Activated naive CD8-positive, alpha-beta T cell treated with anti-CD3 and anti-CD28 coated beads, Interleukin-2, amount 50 U/mL, for 24 hours (primary cell): ENCODE results near the gene HIC2.
A peak's percentile ranks its signal among the peaks of the same experiment; 100 is the strongest.
"Not testable (repeated sequence)": the region's sequence is repeated elsewhere in the genome, so short reads cannot be mapped to it uniquely, and the experiment has no call there.

Source experiments
- ATAC-seq: fragments of 150-1000 bp; cut with Tn5 transposase; one replicate; pipeline ENCODE4 v1.10.0; 2021
- DNase-seq: peaks from one replicate; pipeline ENCODE4 v3.0.0; 2021
- H3K27ac Mint-ChIP-seq: one replicate; pipeline ENCODE4 v1.8.0; 2021; ENCODE audit warnings: mild to moderate bottlenecking, mixed read lengths
- H3K27me3 Mint-ChIP-seq: one replicate; pipeline ENCODE4 v1.8.0; 2021; ENCODE audit warnings: mixed read lengths
- H3K36me3 Mint-ChIP-seq: one replicate; pipeline ENCODE4 v1.8.0; 2021; ENCODE audit warnings: low read depth, mixed read lengths
- H3K4me1 Mint-ChIP-seq: one replicate; pipeline ENCODE4 v1.8.0; 2021; ENCODE audit warnings: mixed read lengths
- H3K4me3 Mint-ChIP-seq: one replicate; pipeline ENCODE4 v1.8.0; 2021; ENCODE audit warnings: mild to moderate bottlenecking, moderate library complexity, mixed read lengths
- H3K9me3 Mint-ChIP-seq: one replicate; pipeline ENCODE4 v1.8.0; 2021; ENCODE audit warnings: mixed read lengths

The HIC2 gene

DNA sequence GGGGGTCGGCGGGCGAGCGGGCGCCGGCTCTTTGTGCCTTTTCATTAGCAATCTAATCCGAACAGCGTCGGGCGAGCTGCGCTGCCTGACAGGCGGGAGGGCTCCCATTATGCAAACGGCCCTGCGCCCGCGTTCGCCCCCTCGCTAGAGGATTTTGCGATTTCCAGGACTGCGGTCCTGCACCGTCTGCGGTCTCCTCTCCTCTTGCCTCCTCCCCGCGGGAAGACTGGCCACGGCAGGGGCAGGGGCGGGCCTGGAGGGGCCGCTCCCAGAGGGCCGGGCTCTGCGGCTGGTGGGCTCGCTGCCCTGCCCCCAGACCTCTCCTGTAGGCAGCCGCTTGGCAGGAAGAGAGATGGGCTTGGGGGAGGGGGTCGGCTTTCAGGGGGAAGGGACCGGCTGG is 682 bp downstream of the HIC2 start:
- not testable (repeated sequence) for H3K4me1 Mint-ChIP-seq, H3K9me3 Mint-ChIP-seq, H3K27me3 Mint-ChIP-seq, H3K27ac Mint-ChIP-seq, H3K36me3 Mint-ChIP-seq
- peak; percentile 20 for DNase-seq
- peak; percentile 29 for ATAC-seq
- peak overlapping the region; percentile 24 for H3K4me3 Mint-ChIP-seq

DNA sequence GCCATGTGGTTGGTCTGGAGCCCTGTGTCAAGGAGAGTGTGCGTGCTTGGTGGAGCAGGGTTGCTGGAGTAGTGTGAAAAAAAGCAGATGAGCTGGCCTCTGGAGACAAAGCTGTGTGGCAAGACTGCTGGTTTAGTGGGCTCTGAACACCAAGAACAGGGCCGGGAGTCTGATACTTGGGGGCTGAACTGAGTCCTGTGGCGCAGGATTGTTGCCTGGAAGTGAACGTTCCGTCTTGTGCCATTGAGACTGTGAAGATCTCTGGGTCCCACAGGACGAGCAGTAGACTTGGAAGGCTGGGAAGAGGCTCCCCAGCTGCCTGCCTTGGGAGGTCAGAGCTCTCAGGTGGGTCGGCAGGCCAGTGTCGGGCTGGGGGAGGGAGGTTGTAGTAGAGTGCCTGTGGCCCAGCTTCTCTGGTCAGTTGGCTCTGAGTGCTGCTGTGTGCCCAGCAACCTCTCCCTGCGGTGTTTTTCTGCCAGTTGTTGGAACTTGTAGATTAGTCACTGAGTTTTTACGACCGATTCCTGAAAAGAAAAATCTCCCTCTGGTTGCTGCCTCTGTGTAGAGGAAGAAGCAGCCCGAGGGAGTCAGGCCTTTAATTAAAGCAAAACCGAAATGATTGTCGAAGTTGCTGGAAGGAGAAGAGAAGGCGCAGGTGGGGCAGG is 1.9 kb downstream of the HIC2 start:
- H3K4me3 Mint-ChIP-seq, H3K9me3 Mint-ChIP-seq, DNase-seq, H3K27ac Mint-ChIP-seq, H3K36me3 Mint-ChIP-seq, ATAC-seq, H3K27me3 Mint-ChIP-seq, H3K4me1 Mint-ChIP-seq: not testable (repeated sequence)

DNA sequence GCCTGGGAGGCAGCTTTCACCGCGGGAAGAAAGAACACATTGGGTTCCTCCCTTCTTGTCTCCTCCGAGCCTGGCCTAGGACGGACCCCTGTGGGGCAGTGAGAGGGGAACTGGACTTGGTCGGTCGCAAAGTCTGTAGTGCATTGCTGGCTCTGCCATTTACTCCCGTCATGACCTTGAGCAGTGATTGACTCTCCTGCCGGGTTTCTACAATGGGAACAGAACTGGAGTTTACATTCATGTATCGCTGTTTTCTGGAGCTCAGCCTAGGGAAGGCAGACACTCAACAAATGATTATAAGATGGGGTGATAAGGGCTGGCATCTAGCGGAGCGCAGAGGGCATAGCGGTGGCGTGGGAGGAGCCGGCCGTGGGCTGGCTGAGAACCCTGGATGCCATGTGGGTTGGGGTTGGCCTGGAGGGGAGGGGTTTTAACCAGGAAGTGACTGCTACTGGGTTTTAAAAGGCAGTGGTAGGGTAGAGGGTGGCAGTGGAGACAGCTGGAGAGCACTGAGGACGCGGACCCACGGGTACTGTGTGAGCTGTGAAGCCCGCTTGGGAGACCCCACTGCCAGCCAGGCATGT is 3.1 kb downstream of the HIC2 start:
- DNase-seq, H3K27ac Mint-ChIP-seq, H3K9me3 Mint-ChIP-seq, H3K4me3 Mint-ChIP-seq, H3K4me1 Mint-ChIP-seq, H3K27me3 Mint-ChIP-seq, H3K36me3 Mint-ChIP-seq: not testable (repeated sequence)
- peak; percentile 62 for ATAC-seq

DNA sequence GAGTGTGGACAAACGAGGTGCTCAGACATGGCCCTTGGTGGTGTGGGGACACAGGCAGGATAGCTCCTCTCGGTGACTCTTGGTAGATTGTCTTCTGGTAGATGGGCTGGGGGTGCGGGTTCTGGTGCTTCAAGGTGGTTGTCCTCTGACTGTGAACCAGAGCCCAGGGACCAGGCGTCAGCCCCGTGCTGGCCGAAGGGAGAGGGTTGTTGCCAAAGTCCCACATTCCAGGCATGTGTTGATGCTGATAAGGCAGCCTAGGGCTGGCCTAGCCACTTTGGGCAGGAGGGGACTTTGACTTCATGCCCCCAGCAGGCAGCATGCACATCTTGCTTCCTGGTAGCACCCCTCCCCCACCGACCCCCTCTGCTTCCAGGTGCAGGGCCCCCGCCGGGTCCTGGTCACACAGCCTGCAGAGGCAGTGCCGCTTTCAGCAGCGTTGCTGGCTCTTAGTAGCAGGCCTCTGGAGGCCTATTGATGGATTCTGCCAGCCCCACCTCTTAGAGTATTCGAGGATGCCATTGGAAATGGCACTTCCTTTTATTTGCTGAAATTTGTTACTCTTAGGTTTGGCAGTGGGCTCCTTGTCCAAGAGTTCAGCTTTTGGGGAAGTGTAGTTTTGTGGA is 7.0 kb downstream of the HIC2 start:
- H3K4me1 Mint-ChIP-seq, H3K27me3 Mint-ChIP-seq, H3K4me3 Mint-ChIP-seq, H3K9me3 Mint-ChIP-seq, DNase-seq, ATAC-seq, H3K27ac Mint-ChIP-seq, H3K36me3 Mint-ChIP-seq: not testable (repeated sequence)

DNA sequence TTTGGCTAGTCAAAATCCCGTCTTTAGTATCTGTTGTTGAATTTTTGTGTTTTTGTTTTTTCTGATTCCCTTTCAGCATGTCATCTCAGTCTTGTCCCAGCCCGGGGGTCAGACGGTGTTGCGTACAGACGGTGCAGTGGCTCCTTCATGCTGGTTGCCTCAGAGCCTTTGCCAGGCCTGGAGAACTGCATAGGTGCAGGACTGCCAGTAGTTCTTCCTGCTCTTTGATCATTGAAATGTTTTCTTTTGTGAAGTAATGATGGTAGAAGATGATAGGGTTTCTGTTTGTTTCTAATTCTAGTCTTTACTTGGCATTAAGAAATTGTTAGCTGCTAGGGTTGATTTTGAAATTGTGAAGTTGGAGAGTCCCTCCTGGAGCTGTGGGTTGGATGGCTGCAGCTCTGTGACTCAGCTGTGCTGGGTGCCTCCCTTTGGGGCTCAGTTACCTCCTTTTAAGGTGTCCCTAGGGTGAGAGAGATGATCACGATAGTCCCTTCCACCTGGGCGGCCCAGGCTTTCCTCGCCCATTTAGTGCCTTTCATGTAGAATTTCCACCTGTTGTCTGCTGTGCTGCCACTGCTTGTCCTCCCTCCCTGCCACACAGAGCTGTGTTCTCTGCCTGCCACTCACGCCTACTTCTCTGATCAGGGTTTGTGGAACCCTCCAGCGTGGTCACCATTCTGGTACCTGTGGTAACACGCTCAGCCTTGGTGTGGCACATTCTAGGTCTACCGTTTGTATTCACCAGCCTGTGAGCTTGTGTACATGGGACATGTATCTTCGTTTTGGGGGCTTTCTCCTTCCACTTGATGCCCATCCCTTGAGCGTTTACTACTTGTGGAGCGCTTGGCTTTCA is 17.4 kb downstream of the HIC2 start:
- DNase-seq, result not testable (repeated sequence)

DNA sequence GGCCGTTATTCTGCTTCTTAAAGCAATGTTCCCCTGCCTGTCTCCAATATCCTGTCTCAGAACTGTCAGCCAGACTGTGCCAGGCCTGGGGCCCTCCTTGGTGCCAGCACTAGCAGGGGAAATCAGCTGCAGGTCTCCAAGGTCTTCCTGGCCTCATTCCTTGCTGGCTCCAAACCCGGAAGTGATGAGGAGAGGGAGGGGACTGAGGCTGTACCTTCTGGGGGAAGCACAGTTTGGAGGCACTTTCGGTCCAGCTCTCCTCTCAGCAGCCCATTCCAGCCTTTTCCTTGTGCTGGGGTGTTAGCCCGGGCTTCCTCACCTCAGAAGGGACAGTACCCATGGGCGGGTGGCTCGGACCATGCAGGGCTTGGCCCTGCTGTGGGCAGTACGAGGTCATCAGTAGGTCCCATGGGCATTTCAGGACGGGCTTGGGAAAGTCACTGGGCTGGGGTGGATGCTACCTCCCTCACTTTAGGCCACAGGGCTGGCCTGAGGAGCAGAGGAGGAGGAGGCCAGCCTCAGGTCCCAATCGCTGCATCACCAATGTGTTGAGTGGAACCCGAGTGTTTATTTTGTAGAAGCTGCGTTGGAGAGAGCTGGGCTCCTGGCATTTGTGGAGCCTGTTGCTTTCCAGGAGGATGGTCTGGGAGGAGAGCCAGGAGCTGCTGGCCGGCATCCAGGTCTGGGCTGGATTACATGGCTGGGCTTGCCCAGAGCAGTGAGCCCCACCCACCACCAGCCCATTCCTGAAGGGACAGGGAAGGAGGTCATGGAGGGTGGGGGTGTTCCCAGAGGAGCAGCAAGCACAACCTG is 19.0 kb downstream of the HIC2 start:
- not testable (repeated sequence) for H3K27ac Mint-ChIP-seq, H3K4me3 Mint-ChIP-seq

More for the DNA sequence above, 17.4 kb downstream of the HIC2 start:
- H3K36me3 Mint-ChIP-seq, H3K27me3 Mint-ChIP-seq, H3K4me1 Mint-ChIP-seq, H3K9me3 Mint-ChIP-seq, H3K4me3 Mint-ChIP-seq, H3K27ac Mint-ChIP-seq: not testable (repeated sequence)
- peak; percentile 93 for ATAC-seq

DNA sequence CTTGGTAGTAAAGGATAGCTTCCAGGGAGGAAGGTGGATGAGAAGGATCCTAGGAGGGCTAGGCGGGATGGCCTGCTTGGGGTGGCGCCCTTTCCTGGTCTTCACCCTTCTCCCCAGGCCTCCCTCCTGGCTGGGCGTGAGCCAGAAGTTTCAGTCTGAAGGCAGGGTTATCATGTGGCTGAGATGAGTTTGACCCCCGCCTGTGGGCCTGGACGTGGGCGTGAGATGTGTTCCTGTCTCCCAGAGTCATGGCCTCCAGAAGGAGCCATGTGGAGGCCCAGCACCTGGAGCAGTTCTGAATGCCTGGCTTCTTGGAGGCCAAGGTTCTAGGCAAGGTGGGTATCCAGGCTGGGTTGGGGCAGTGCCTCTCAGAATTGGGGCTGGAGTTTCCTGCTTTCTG is 20.8 kb downstream of the HIC2 start:
- not testable (repeated sequence) for H3K9me3 Mint-ChIP-seq, H3K4me3 Mint-ChIP-seq, H3K36me3 Mint-ChIP-seq, H3K27me3 Mint-ChIP-seq, ATAC-seq, DNase-seq, H3K27ac Mint-ChIP-seq, H3K4me1 Mint-ChIP-seq

More for the DNA sequence above, 19.0 kb downstream of the HIC2 start:
- not testable (repeated sequence) for ATAC-seq, H3K36me3 Mint-ChIP-seq, H3K9me3 Mint-ChIP-seq, H3K27me3 Mint-ChIP-seq, H3K4me1 Mint-ChIP-seq, DNase-seq

DNA sequence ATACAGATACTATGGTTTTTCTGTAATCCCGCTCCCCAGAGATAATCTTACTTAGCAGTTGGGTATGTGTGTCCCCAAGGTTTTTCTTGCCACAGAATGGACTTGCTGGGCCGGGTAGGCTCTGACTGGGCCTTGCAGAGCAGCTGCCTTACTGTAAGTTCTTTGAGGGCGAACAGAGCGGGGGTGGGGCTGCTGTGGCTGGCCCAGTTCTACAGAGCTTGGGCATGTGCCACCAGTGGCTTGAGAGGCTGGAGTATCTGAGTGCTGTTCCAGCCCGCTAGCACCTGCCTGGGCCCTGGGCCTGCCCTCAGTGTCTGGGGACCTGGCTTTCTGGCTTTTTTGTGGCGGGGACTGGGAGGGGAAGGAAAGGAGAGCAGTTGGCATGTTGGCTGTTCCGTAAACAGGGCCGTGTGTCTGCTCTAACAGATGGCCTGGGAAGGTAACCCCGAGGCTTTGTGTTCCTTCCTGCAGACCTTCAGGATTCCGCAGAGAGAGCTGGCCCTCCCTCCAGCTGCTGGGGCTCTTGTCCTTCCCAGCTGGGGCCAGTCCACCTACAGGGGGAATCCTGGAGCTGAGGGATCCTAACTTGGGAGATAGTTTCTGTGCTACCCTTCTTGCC is 23.0 kb downstream of the HIC2 start:
- not testable (repeated sequence) for ATAC-seq, H3K9me3 Mint-ChIP-seq, H3K27ac Mint-ChIP-seq

DNA sequence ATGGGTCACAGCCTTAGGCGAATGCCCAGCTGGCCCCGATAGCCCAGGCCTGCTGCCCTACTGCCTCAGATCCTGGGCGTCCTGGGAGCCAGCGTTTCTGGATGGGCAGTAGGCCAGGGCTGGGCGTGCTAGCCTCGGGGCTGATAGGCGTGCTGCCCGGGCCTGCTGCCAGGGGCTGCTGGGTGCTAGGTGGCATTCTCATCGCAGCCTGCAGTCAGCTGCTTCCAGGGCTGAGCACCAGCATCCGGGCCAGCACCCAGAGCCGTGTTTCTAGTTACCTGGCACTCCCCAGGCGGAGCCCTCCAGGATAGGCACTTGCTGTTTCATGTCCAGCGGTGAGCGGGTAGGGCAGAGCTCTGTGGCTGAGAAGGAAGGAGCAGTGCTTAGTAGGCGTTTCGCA is 23.5 kb downstream of the HIC2 start:
- not testable (repeated sequence) for DNase-seq, H3K4me1 Mint-ChIP-seq, ATAC-seq, H3K27me3 Mint-ChIP-seq, H3K27ac Mint-ChIP-seq, H3K36me3 Mint-ChIP-seq, H3K4me3 Mint-ChIP-seq, H3K9me3 Mint-ChIP-seq

More for the DNA sequence above, 23.0 kb downstream of the HIC2 start:
- DNase-seq, H3K4me1 Mint-ChIP-seq, H3K27me3 Mint-ChIP-seq, H3K4me3 Mint-ChIP-seq, H3K36me3 Mint-ChIP-seq: not testable (repeated sequence)

DNA sequence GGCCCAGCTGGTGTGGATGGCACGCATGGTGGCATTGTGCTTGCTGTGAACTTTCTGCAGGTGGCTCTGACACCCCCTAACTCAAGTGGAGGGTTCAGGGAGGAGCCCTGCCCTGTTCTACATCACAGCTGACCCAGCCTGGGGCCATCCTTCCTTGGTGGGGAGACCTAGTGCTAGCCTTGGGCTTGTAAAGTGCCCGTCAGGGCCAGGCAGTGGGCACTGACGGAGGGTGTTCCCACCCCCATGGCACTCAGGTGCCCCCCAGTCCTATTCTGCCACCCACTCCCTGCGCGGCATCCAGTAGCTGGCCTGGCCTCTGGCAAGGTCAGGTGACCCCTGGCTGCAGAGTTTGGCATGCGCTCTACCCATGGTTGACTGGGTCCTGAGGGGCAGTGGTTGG is 24.0 kb downstream of the HIC2 start:
- H3K36me3 Mint-ChIP-seq, DNase-seq, H3K9me3 Mint-ChIP-seq, H3K27me3 Mint-ChIP-seq, H3K27ac Mint-ChIP-seq, H3K4me1 Mint-ChIP-seq, ATAC-seq, H3K4me3 Mint-ChIP-seq: not testable (repeated sequence)

DNA sequence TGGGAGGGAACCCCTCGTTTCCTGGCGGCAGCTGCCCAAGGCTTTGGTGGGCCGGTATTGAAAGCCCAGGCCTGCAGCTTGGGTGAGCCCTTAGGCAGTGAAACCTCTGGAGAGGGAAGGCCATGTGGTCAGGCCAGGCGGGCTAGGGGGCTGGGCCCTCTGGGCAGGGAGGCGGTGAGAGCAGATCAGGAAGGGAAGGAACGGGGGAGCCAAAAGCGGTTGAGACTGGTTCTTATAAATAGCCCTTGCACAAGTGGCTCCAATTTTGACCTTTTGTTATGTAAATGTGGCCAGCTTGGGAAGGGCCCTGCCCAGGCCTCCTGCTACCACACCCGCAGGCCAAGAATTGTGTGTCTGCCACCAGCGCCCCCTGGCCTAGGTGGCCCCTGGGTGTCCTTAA is 25.0 kb downstream of the HIC2 start:
- ATAC-seq, DNase-seq, H3K9me3 Mint-ChIP-seq, H3K4me3 Mint-ChIP-seq, H3K27me3 Mint-ChIP-seq, H3K27ac Mint-ChIP-seq, H3K36me3 Mint-ChIP-seq, H3K4me1 Mint-ChIP-seq: not testable (repeated sequence)

DNA sequence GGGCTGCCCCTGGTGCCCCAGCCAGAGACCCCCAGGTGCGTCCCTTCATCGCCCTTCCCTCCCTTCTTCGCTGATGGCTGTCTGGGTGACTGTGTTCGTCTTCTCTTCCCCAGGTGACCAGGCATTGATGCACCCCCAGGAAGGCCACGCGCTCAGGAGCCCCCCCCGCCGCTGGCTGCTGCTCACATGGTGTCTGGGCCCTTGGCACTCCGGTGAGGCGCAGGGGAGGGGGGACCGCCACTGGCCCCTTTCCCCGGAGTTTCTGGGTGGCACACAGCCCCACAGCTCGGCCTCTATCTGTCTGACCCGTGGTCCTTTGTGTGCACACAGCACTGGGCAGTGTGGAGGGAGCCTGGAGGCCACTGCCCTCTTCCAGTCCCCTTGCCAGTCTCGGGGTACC is 25.5 kb downstream of the HIC2 start:
- H3K9me3 Mint-ChIP-seq, DNase-seq, ATAC-seq, H3K27me3 Mint-ChIP-seq, H3K36me3 Mint-ChIP-seq, H3K4me3 Mint-ChIP-seq, H3K4me1 Mint-ChIP-seq, H3K27ac Mint-ChIP-seq: not testable (repeated sequence)

DNA sequence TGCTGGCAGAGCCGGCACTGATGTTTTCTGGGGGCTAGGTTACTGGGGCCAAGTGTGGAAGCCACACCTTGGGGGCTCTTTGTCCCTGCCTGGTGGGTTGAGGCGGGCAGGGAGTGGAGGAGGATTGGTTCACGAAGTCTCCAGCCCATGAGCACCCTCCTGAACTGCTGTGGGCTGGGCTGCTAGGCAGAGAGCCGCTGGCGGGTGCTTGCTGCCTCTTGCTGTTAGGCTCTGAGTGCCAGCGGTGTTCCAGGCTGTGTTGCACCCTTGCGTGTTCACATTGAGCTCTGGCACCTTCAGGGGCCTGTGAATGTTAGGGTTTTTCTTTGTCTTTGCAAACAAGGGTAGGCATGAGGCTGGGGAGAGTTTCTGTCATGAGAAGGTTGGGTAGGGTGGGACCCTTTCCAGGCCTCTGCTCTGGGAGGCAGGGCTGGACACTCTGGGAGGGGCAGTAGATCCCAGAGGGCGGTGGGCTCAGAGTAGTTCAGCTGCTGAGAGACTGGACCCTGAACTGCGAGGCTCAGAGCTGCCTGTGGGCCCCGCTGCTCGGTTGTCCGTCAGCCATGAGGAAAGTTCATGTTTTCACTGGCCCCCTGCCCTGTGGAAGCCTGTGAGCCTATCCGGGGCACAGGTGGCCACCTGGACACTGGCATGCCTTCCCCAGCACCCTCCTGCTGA is 26.0 kb downstream of the HIC2 start:
- ATAC-seq, result no peak
- H3K27me3 Mint-ChIP-seq, result no peaks in the 10 kb centered on the region
- no peak for DNase-seq
- no peak overlapping the region for H3K27ac Mint-ChIP-seq
- H3K9me3 Mint-ChIP-seq, result no peaks in the 10 kb centered on the region
- no peaks in the 10 kb centered on the region for H3K4me1 Mint-ChIP-seq
- H3K4me3 Mint-ChIP-seq, result no peak overlapping the region
- no peaks in the 10 kb centered on the region for H3K36me3 Mint-ChIP-seq
